ENCODE measurements around the gene NRXN3. TPM values are rescaled to one million over a fixed set of nuclear protein-coding genes. Genes with fewer than 3 reads are reported as not detected.

The NRXN3 gene
- total and polyA plus RNA-seq, 2 of the 4 experiments (the other 2 are of a cell fraction), result 4.8 to 25.1 TPM

- POLR2A ChIA-PET (ENCODE audit: unreplicated experiment), result interaction anchor here (0.7 kb wide), 1 partner anchor 50 kb away, joined by 3 read pairs; no protein-coding TSS in a partner anchor
- H3K56ac ChIP-seq (ENCODE audit: extremely low read depth, insufficient read depth, low read length), result no peak overlapping the region
- no peak overlapping the region for H3K27ac ChIP-seq (ENCODE audit: insufficient read depth, low read length)
- peaks cover under 1% of the 10 kb centered on the region; the same call in 1 of the 2 replicates for H3K27me3 ChIP-seq (ENCODE audit: control insufficient read depth, insufficient read depth, low read length)
- no peak overlapping the region for H2AK5ac ChIP-seq (ENCODE audit: low read depth, low read length)
- no peak overlapping the region for H3K14ac ChIP-seq (replicated peaks; ENCODE audit: low read depth, low read length)
- H3K4me3 ChIP-seq (ENCODE audit: insufficient read depth, low read depth, low read length), result no peak overlapping the region
- no peaks in the 10 kb centered on the region for H3K9me1 ChIP-seq (ENCODE audit: insufficient read depth, low read length)
- H3K18ac ChIP-seq (ENCODE audit: low read depth, low read length), result no peak overlapping the region
- ATAC-seq (ENCODE audit: low read depth), result no peak
- no peak overlapping the region for H3K4ac ChIP-seq (ENCODE audit: low read depth, low read length)
- no peak overlapping the region for H3K4me2 ChIP-seq (ENCODE audit: low read depth, low read length)
- intact Hi-C loops (cut with micrococcal nuclease), result no loop called here
- BruUV-seq (replicated peaks), result no TSS peak
- dilution Hi-C loops (cut with HindIII; ENCODE audit: low sequenced_read_pairs, unreplicated experiment), result no loop called here
- CTCF ChIA-PET, result no interaction called here
- WGBS, 2 experiments (ENCODE audit: extremely low coverage in 2 of 2, insufficient read length in 1 of 2), result no CpG with 5 or more reads among the region's 4 CpGs
- no peak overlapping the region for H4K5ac ChIP-seq (ENCODE audit: low read depth, low read length)
- H3K4me1 ChIP-seq (ENCODE audit: control insufficient read depth, insufficient read depth, low read length), result no peaks in the 10 kb centered on the region
- no peak overlapping the region for H2AK9ac ChIP-seq (replicated peaks; ENCODE audit: low read depth, low read length, poor library complexity)
- H2BK120ac ChIP-seq (ENCODE audit: low read depth, low read length), result no peak overlapping the region
- H3K9me3 ChIP-seq (ENCODE audit: control insufficient read depth, insufficient read depth, low read length), result no peaks in the 10 kb centered on the region
- no peak overlapping the region for H2BK5ac ChIP-seq (ENCODE audit: low read depth, low read length, poor library complexity, severe bottlenecking)
- no peaks in the 10 kb centered on the region for H3K79me1 ChIP-seq (ENCODE audit: low read depth in 1 of 2, low read length in 2 of 2)
- DNase-seq, result no peak
- H4K91ac ChIP-seq (ENCODE audit: insufficient read depth, low read depth, low read length), result no peak overlapping the region
- H3K9ac ChIP-seq (ENCODE audit: low read depth, low read length), result no peak overlapping the region
- no peaks in the 10 kb centered on the region for H4K20me1 ChIP-seq (ENCODE audit: insufficient read depth, low read length)
- no peak overlapping the region for H2BK15ac ChIP-seq (ENCODE audit: low read depth, low read length)
- in situ Hi-C loops (cut with MboI; ENCODE audit: low sequenced_read_pairs), result no loop called here
- H3K23ac ChIP-seq (ENCODE audit: low read depth, low read length), result no peak overlapping the region
- TF ChIP-seq MAFK (IDR thresholded peaks at IDR 0.05; ENCODE audit: low read depth, low read length) (peak; percentile 51), RAD21 (IDR thresholded peaks at IDR 0.05; ENCODE audit: low read length) (no peak)
- no peak overlapping the region for H4K8ac ChIP-seq (ENCODE audit: low read depth in 2 of 2, low read length in 2 of 2)
- H2AFZ ChIP-seq (replicated peaks; ENCODE audit: low read length, poor library complexity), result no peak overlapping the region
- H2BK20ac ChIP-seq (ENCODE audit: low read depth, low read length), result no peak overlapping the region
- no peaks in the 10 kb centered on the region for H3K36me3 ChIP-seq (ENCODE audit: control insufficient read depth, insufficient read depth, low read length)
Measured at GRCh38 chr14:79199217-79199616, 1029.0 kb downstream of the NRXN3 start.

Data from IMR-90 (cell line).